IMR-90 (cell line): ENCODE results near the gene MAPRE3. TPM values are rescaled to one million over a fixed set of nuclear protein-coding genes. Genes with fewer than 3 reads are reported as not detected.

ENCODE experiments used
- ATAC-seq: fragments of 200-7000 bp; cut with Tn5 transposase; 2 replicates; pipeline ENCODE4 v1.9.1; 2020; ENCODE audit warnings: low read depth, mild to moderate bottlenecking, moderate library complexity
- BruUV-seq: library from RNA; stranded (reverse); fragments of 400-500 nt; replicated peaks from 2 replicates; lab custom pipeline; 2021; lab: Mats Ljungman, UMichigan
- CTCF ChIA-PET: fragments of 300-600 bp; formaldehyde crosslinking; extraction: SDS; loops from one replicate; lab custom pipeline; 2021; ENCODE audit warnings: antibody characterized with exemption; lab: Yijun Ruan, JAX
- POLR2A ChIA-PET: fragments of 300-600 bp; sonication (Branson Sonifier 250); formaldehyde crosslinking; loops from one replicate; lab custom pipeline; 2022; ENCODE audit warnings: antibody characterized with exemption; ENCODE audit not compliant: unreplicated experiment; lab: Charles Lee
- DNase-seq: peaks from one replicate; pipeline ENCODE4 v3.0.0; 2013
- H2AFZ ChIP-seq: replicated peaks from 2 replicates; pipeline ENCODE3; 2013; ENCODE audit warnings: low read length, mild to moderate bottlenecking; ENCODE audit not compliant: poor library complexity
- H2AK5ac ChIP-seq: 2 replicates; pipeline ENCODE4 v1.6.1; 2013; ENCODE audit warnings: low read depth, low read length, inconsistent platforms
- H2AK9ac ChIP-seq: replicated peaks from 2 replicates; pipeline ENCODE3; 2013; ENCODE audit warnings: mild to moderate bottlenecking, low read depth, low read length, moderate library complexity; ENCODE audit not compliant: poor library complexity
- H2BK120ac ChIP-seq: 2 replicates; pipeline ENCODE4 v1.6.1; 2013; ENCODE audit warnings: low read depth, low read length, inconsistent platforms
- H2BK15ac ChIP-seq: 3 replicates; pipeline ENCODE4 v1.6.1; 2013; ENCODE audit warnings: low read depth, low read length, inconsistent platforms
- H2BK20ac ChIP-seq: 2 replicates; pipeline ENCODE4 v1.6.1; 2013; ENCODE audit warnings: low read depth, mild to moderate bottlenecking, inconsistent platforms, low read length, moderate library complexity
- H2BK5ac ChIP-seq: 2 replicates; pipeline ENCODE4 v1.6.1; 2013; ENCODE audit warnings: mild to moderate bottlenecking, low read depth, low read length, inconsistent platforms; ENCODE audit not compliant: poor library complexity, severe bottlenecking
- H3K14ac ChIP-seq: replicated peaks from 2 replicates; pipeline ENCODE4 v1.6.1; 2013; ENCODE audit warnings: low read depth, low read length, inconsistent platforms
- H3K18ac ChIP-seq: 2 replicates; pipeline ENCODE4 v1.6.1; 2013; ENCODE audit warnings: low read depth, low read length, control low read depth
- H3K23ac ChIP-seq: 2 replicates; pipeline ENCODE4 v1.6.1; 2013; ENCODE audit warnings: low read depth, low read length, inconsistent platforms
- H3K27ac ChIP-seq: 2 replicates; pipeline ENCODE4 v1.5.1; 2013; ENCODE audit warnings: mild to moderate bottlenecking, control low read depth, low read length; ENCODE audit not compliant: insufficient read depth
- H3K27me3 ChIP-seq: 2 replicates; pipeline ENCODE4 v1.6.1; 2013; ENCODE audit warnings: low read length; ENCODE audit not compliant: control insufficient read depth, insufficient read depth
- H3K36me3 ChIP-seq: 2 replicates; pipeline ENCODE4 v1.6.1; 2013; ENCODE audit warnings: low read length, mixed read lengths; ENCODE audit not compliant: control insufficient read depth, insufficient read depth
- H3K4ac ChIP-seq: 2 replicates; pipeline ENCODE4 v1.6.1; 2013; ENCODE audit warnings: low read depth, low read length, inconsistent platforms
- H3K4me1 ChIP-seq: 2 replicates; pipeline ENCODE4 v1.6.1; 2013; ENCODE audit warnings: low read length, mixed read lengths; ENCODE audit not compliant: control insufficient read depth, insufficient read depth
- H3K4me2 ChIP-seq: 2 replicates; pipeline ENCODE4 v1.6.1; 2013; ENCODE audit warnings: low read depth, mild to moderate bottlenecking, control low read depth, low read length, moderate library complexity
- H3K4me3 ChIP-seq: 2 replicates; pipeline ENCODE4 v1.5.1; 2013; ENCODE audit warnings: low read depth, mild to moderate bottlenecking, control low read depth, low read length, moderate library complexity; ENCODE audit not compliant: insufficient read depth
- H3K56ac ChIP-seq: 2 replicates; pipeline ENCODE4 v1.6.1; 2013; ENCODE audit warnings: low read length, inconsistent platforms; ENCODE audit not compliant: insufficient read depth; ENCODE audit errors: extremely low read depth
- H3K79me1 ChIP-seq, 2 experiments: 2 replicates each; pipeline ENCODE4 v1.6.1; 2013; ENCODE audit warnings: low read length in 2 of 2, inconsistent platforms in 1 of 2, low read depth in 1 of 2
- H3K9ac ChIP-seq: 2 replicates; pipeline ENCODE4 v1.6.1; 2013; ENCODE audit warnings: low read depth, low read length, control low read depth
- H3K9me1 ChIP-seq: 2 replicates; pipeline ENCODE4 v1.6.1; 2013; ENCODE audit warnings: low read length, inconsistent platforms; ENCODE audit not compliant: insufficient read depth
- H3K9me3 ChIP-seq: 2 replicates; pipeline ENCODE4 v1.6.1; 2013; ENCODE audit warnings: low read length; ENCODE audit not compliant: control insufficient read depth, insufficient read depth
- H4K20me1 ChIP-seq: 2 replicates; pipeline ENCODE4 v1.6.1; 2013; ENCODE audit warnings: low read length, inconsistent platforms; ENCODE audit not compliant: insufficient read depth
- H4K5ac ChIP-seq: 2 replicates; pipeline ENCODE4 v1.6.1; 2013; ENCODE audit warnings: mild to moderate bottlenecking, low read depth, low read length, control low read depth
- H4K8ac ChIP-seq, 2 experiments: 2 replicates each; pipeline ENCODE4 v1.6.1; 2013; ENCODE audit warnings: low read depth in 2 of 2, low read length in 2 of 2, control low read depth in 1 of 2, inconsistent platforms in 1 of 2
- H4K91ac ChIP-seq: 2 replicates; pipeline ENCODE4 v1.6.1; 2013; ENCODE audit warnings: low read depth, low read length, inconsistent platforms; ENCODE audit not compliant: insufficient read depth
- BHLHE40 ChIP-seq: fragments of 150-350 bp; IDR thresholded peaks from 2 replicates; pipeline ENCODE4 v1.6.1; 2016; ENCODE audit warnings: mild to moderate bottlenecking, low read depth, low read length
- CTCF ChIP-seq: conservative IDR thresholded peaks from 2 replicates; pipeline ENCODE4 v1.5.1; 2012; ENCODE audit warnings: mild to moderate bottlenecking, low read depth, low read length, improper control_type of control experiment
- MAZ ChIP-seq: IDR thresholded peaks from 2 replicates; pipeline ENCODE4 v1.6.1; 2012; ENCODE audit warnings: low read depth, mild to moderate bottlenecking, low read length, improper control_type of control experiment, moderate library complexity, borderline replicate concordance
- MXI1 ChIP-seq: IDR thresholded peaks from 2 replicates; pipeline ENCODE4 v1.6.1; 2012; ENCODE audit warnings: low read depth, mild to moderate bottlenecking, low read length, moderate library complexity, borderline replicate concordance
- RFX5 ChIP-seq: IDR thresholded peaks from 2 replicates; pipeline ENCODE4 v1.8.0; 2012; ENCODE audit warnings: low read depth, mild to moderate bottlenecking, low read length, moderate library complexity
- WGBS, 2 experiments: methylation state at CpG; one replicate each; pipeline versions ENCODE4 v1.1.5 to v1.1.7; 2013; ENCODE audit warnings: missing lambda C conversion rate in 2 of 2; ENCODE audit not compliant: insufficient read length in 1 of 2; ENCODE audit errors: extremely low coverage in 2 of 2; 5-methylcytosine and 5-hydroxymethylcytosine counted together
- dilution Hi-C: fragments of 300-500 bp; cut with HindIII; formaldehyde crosslinking; loops from one replicate; pipeline ENCODE4 v1.14.3; 2018; ENCODE audit warnings: low sequenced_read_pairs; ENCODE audit not compliant: unreplicated experiment
- in situ Hi-C: fragments of 300-500 bp; cut with MboI; formaldehyde crosslinking; loops from 3 replicates; pipeline ENCODE4 v1.14.3; 2019; ENCODE audit warnings: low sequenced_read_pairs, inconsistent platforms, mixed read lengths
- intact Hi-C: fragments of 100-400 bp; cut with micrococcal nuclease; formaldehyde crosslinking; loops from 2 replicates; pipeline ENCODE4 v1.10.0; 2022
- polyA plus RNA-seq, 3 experiments: library from polyadenylated mRNA; depleted of rRNA; stranded (reverse); fragments of >200 nt; gene quantifications; 2 replicates each; pipeline ENCODE4 v1.2.3, GENCODE V29; 2012; ENCODE audit warnings: low replicate concordance in 1 of 3
- total RNA-seq: library from RNA; depleted of rRNA; stranded (reverse); fragments of >200 nt; gene quantifications from 2 replicates; pipeline ENCODE4 v1.2.3, GENCODE V29; 2012
- TF ChIP-seq, protein P1 (sequence below): fragments of 150-350 bp; IDR thresholded peaks from 2 replicates; pipeline ENCODE4 v1.6.1; 2017; ENCODE audit warnings: mild to moderate bottlenecking, antibody characterized with exemption, low read length, low read depth

The MAPRE3 gene
- total and polyA plus RNA-seq, 2 of the 4 experiments (the other 2 are of a cell fraction): 1.8 to 20.3 TPM

DNA sequence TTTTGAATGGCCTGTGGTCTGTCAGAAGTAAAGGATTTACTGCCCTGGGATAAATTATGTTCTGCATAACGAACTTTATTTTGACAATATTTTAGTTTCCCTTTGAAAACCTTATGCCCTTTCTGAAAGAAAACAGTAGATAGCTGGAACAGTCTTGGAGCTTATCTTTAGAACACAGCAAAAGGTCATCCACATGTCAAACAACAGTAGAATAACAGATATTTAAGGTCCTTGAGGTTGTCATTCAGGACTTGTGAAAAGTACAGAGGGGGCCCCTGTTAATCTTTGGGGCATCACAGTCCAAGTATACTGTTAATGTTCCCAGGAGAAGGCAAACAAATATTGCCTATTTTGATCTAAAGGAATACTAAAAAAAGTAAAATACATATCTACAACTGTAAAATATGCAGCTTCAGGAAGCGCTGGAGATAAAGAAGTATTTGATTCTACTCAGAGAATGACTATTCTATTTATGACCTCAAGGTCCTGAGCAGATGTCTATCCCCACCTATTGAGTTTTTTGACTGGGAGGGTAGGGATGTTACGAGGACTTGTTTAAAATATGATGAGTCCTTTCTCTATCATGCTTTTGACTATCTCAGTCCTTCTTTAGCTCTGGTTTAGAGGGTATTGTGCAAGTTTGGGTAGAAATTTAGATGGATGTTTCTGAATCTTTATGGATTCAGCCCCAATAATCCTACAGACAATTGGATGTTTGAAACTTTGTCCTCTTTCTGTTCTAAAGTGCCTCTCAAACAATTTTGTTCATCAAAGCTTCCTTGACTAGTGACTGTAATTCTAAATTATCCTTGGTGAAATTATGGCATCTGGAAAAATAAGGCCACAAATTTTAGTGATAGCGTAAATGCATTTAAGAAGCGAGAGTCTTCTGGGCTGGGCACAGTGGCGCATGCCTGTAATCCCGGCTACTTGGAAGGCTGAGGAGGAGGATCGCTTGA, 37.3 kb downstream of the MAPRE3 start:
- ChIA-PET POLR2A (no interaction called here), CTCF (no interaction called here)
- no peaks in the 10 kb centered on the region for H4K20me1 ChIP-seq
- no peak overlapping the region for H3K4me3 ChIP-seq
- no peak overlapping the region for H2BK120ac ChIP-seq
- DNase-seq (no peak), ATAC-seq (no peak)
- H3K56ac ChIP-seq: no peak overlapping the region
- H2AK5ac ChIP-seq: no peak overlapping the region
- H2BK15ac ChIP-seq: no peak overlapping the region
- no peak overlapping the region for H2AK9ac ChIP-seq
- no TSS peak for BruUV-seq
- WGBS, 2 experiments: 50% methylated on average over 2 of the region's 8 CpGs; no CpG with 5 or more reads in 1 of the 2 experiments
- intact Hi-C loops (no loop called here), in situ Hi-C loops (no loop called here), dilution Hi-C loops (no loop called here)
- no peak overlapping the region for H2BK20ac ChIP-seq
- peaks cover 9% of the 10 kb centered on the region for H3K4me1 ChIP-seq
- H3K9me1 ChIP-seq: peaks cover 12% of the 10 kb centered on the region
- no peak overlapping the region for H4K91ac ChIP-seq
- H3K4me2 ChIP-seq: no peak overlapping the region
- no peaks in the 10 kb centered on the region for H3K27me3 ChIP-seq
- no peak overlapping the region for H3K9ac ChIP-seq
- no peak overlapping the region for H3K18ac ChIP-seq
- H3K9me3 ChIP-seq: no peaks in the 10 kb centered on the region
- H3K36me3 ChIP-seq: no peaks in the 10 kb centered on the region
- peaks cover 0 to 4% of the 10 kb centered on the region in 2 experiments; a peak in 2 of 4 replicates for H3K79me1 ChIP-seq
- H3K27ac ChIP-seq: no peak overlapping the region
- no peak overlapping the region for H2AFZ ChIP-seq
- TF ChIP-seq, protein P1, sequence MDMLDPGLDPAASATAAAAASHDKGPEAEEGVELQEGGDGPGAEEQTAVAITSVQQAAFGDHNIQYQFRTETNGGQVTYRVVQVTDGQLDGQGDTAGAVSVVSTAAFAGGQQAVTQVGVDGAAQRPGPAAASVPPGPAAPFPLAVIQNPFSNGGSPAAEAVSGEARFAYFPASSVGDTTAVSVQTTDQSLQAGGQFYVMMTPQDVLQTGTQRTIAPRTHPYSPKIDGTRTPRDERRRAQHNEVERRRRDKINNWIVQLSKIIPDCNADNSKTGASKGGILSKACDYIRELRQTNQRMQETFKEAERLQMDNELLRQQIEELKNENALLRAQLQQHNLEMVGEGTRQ: no peak
- TF ChIP-seq MAZ (no peak), CTCF (no peak), BHLHE40 (no peak), RFX5 (no peak), MXI1 (no peak)
- H3K14ac ChIP-seq: no peak overlapping the region
- no peak overlapping the region for H2BK5ac ChIP-seq
- H4K8ac ChIP-seq: no peak overlapping the region
- H3K23ac ChIP-seq: no peak overlapping the region
- H3K4ac ChIP-seq: no peak overlapping the region
- H4K5ac ChIP-seq: no peak overlapping the region
